Mesenchymal stem cell (in vitro differentiated cells and primary cell): ENCODE data around the gene ULK4.

Source experiments
- DNase-seq: peaks from one replicate; pipeline ENCODE4 v3.0.0-alpha.2; 2013
- H2AFZ ChIP-seq: one replicate; pipeline ENCODE4 v1.6.1; 2013; ENCODE audit warnings: low read depth, mild to moderate bottlenecking, control low read depth, inconsistent platforms, low read length, moderate library complexity
- H2AK5ac ChIP-seq: 2 replicates; pipeline ENCODE4 v1.6.1; 2013; ENCODE audit warnings: low read length, moderate library complexity, mild to moderate bottlenecking, inconsistent platforms; ENCODE audit not compliant: severe bottlenecking
- H2BK120ac ChIP-seq: one replicate; pipeline ENCODE4 v1.6.1; 2013; ENCODE audit warnings: low read depth, mild to moderate bottlenecking, inconsistent platforms, low read length, moderate library complexity
- H2BK12ac ChIP-seq, 2 experiments: one replicate each; pipeline ENCODE4 v1.6.1; 2013; ENCODE audit warnings: inconsistent platforms in 2 of 2, low read length in 2 of 2, mild to moderate bottlenecking in 2 of 2, moderate library complexity in 2 of 2, control low read depth in 1 of 2
- H2BK15ac ChIP-seq: one replicate; pipeline ENCODE4 v1.6.1; 2013; ENCODE audit warnings: mild to moderate bottlenecking, low read depth, inconsistent platforms; ENCODE audit not compliant: poor library complexity, severe bottlenecking
- H2BK5ac ChIP-seq: 2 replicates; pipeline ENCODE4 v1.6.1; 2013; ENCODE audit warnings: low read depth, mild to moderate bottlenecking, low read length, control low read depth, inconsistent platforms; ENCODE audit not compliant: poor library complexity, severe bottlenecking
- H3K14ac ChIP-seq, 2 experiments: one replicate each; pipeline ENCODE4 v1.6.1; 2013; ENCODE audit warnings: inconsistent platforms in 2 of 2, low read length in 2 of 2, control low read depth in 1 of 2, mild to moderate bottlenecking in 1 of 2, moderate library complexity in 1 of 2
- H3K18ac ChIP-seq, 2 experiments: one replicate each; pipeline ENCODE4 v1.6.1; 2013; ENCODE audit warnings: inconsistent platforms in 2 of 2, low read length in 2 of 2, control low read depth in 1 of 2, low read depth in 1 of 2, mild to moderate bottlenecking in 1 of 2
- H3K23ac ChIP-seq, 2 experiments: one replicate each; pipeline ENCODE4 v1.6.1; 2013; ENCODE audit warnings: inconsistent platforms in 2 of 2, low read length in 2 of 2, mild to moderate bottlenecking in 2 of 2, moderate library complexity in 2 of 2, control low read depth in 1 of 2
- H3K27ac ChIP-seq: 2 replicates; pipeline ENCODE4 v1.5.1; 2013; ENCODE audit warnings: mild to moderate bottlenecking, moderate library complexity, low read length, control low read depth, inconsistent platforms; ENCODE audit not compliant: poor library complexity, severe bottlenecking
- H3K27me3 ChIP-seq, 2 experiments: 2 replicates each; pipeline versions ENCODE4 v1.6.1 to v1.7.0; 2013; ENCODE audit warnings: low read length in 2 of 2, mild to moderate bottlenecking in 2 of 2, moderate library complexity in 2 of 2, control low read depth in 1 of 2, inconsistent platforms in 1 of 2; ENCODE audit not compliant: control insufficient read depth in 1 of 2, insufficient read depth in 1 of 2
- H3K36me3 ChIP-seq, 2 experiments: 2 replicates each; pipeline versions ENCODE4 v1.6.1 to v1.7.0; 2013; ENCODE audit warnings: low read length in 2 of 2, control low read depth in 1 of 2, inconsistent platforms in 1 of 2, low read depth in 1 of 2, mild to moderate bottlenecking in 1 of 2; ENCODE audit not compliant: insufficient read depth in 2 of 2, control insufficient read depth in 1 of 2
- H3K4ac ChIP-seq, 2 experiments: one replicate each; pipeline ENCODE4 v1.6.1; 2013; ENCODE audit warnings: inconsistent platforms in 2 of 2, low read length in 2 of 2, mild to moderate bottlenecking in 2 of 2, moderate library complexity in 2 of 2, control low read depth in 1 of 2, low read depth in 1 of 2
- H3K4me1 ChIP-seq: 2 replicates; pipeline ENCODE4 v1.6.1; 2013; ENCODE audit warnings: low read depth, low read length, control low read depth; ENCODE audit not compliant: control insufficient read depth, insufficient read depth
- H3K4me2 ChIP-seq: 2 replicates; pipeline ENCODE4 v1.6.1; 2013; ENCODE audit warnings: low read length, mild to moderate bottlenecking, inconsistent platforms; ENCODE audit not compliant: poor library complexity, severe bottlenecking
- H3K4me3 ChIP-seq, 2 experiments: 2 replicates each; pipeline versions ENCODE4 v1.5.1 to v1.7.0; 2013; ENCODE audit warnings: low read length in 2 of 2, mild to moderate bottlenecking in 2 of 2, control low read depth in 1 of 2, low read depth in 1 of 2; ENCODE audit not compliant: insufficient read depth in 1 of 2
- H3K79me1 ChIP-seq: replicated peaks from 2 replicates; pipeline ENCODE4 v1.6.1; 2013; ENCODE audit warnings: mild to moderate bottlenecking, control low read depth, low read length, inconsistent platforms; ENCODE audit not compliant: poor library complexity, severe bottlenecking
- H3K9ac ChIP-seq: 2 replicates; pipeline ENCODE4 v1.7.0; 2013; ENCODE audit warnings: mild to moderate bottlenecking, low read length, moderate library complexity
- H3K9me3 ChIP-seq: 2 replicates; pipeline ENCODE4 v1.7.0; 2013; ENCODE audit warnings: mild to moderate bottlenecking, low read length; ENCODE audit not compliant: control insufficient read depth
- H4K8ac ChIP-seq: one replicate; pipeline ENCODE4 v1.6.1; 2013; ENCODE audit warnings: inconsistent platforms, mild to moderate bottlenecking, low read length, moderate library complexity
- H4K91ac ChIP-seq: one replicate; pipeline ENCODE4 v1.6.1; 2013; ENCODE audit warnings: mild to moderate bottlenecking, low read length, inconsistent platforms
- WGBS: methylation state at CpG from one replicate; pipeline ENCODE4 v1.1.7; 2013; ENCODE audit warnings: mixed read lengths; 5-methylcytosine and 5-hydroxymethylcytosine counted together

Gene ULK4

GRCh38 chr3:41660510-41660909 is 301.4 kb downstream of the ULK4 start:
- no peaks in the 10 kb centered on the region for H3K27me3 ChIP-seq
- no peak overlapping the region for H3K18ac ChIP-seq
- no peak overlapping the region for H4K91ac ChIP-seq
- H2AFZ ChIP-seq, result no peak overlapping the region
- no CpG with 5 or more reads among the region's 1 CpG for whole genome bisulfite sequencing
- no peak overlapping the region for H2BK5ac ChIP-seq
- peaks cover 0 to 3% of the 10 kb centered on the region in 2 experiments for H3K36me3 ChIP-seq
- no peak overlapping the region for H2BK120ac ChIP-seq
- H3K9me3 ChIP-seq, result peaks cover 6% of the 10 kb centered on the region
- no peak overlapping the region for H3K4me2 ChIP-seq
- no peak overlapping the region for H3K9ac ChIP-seq
- no peak overlapping the region for H2BK15ac ChIP-seq
- H3K14ac ChIP-seq, result no peak overlapping the region
- no peak overlapping the region for H2BK12ac ChIP-seq
- no peak overlapping the region for H3K23ac ChIP-seq
- no peak overlapping the region for H3K4me3 ChIP-seq
- no peak for DNase-seq
- no peak overlapping the region for H2AK5ac ChIP-seq
- H3K4me1 ChIP-seq, result no peaks in the 10 kb centered on the region
- no peak overlapping the region for H3K4ac ChIP-seq
- H3K79me1 ChIP-seq, result no peaks in the 10 kb centered on the region
- no peak overlapping the region for H3K27ac ChIP-seq
- no peak overlapping the region for H4K8ac ChIP-seq

GRCh38 chr3:41653571-41654239 is 308.2 kb downstream of the ULK4 start:
- no peak overlapping the region for H2BK120ac ChIP-seq
- no peak for DNase-seq
- H3K18ac ChIP-seq, result no peak overlapping the region

GRCh38 chr3:41652931-41653330 is 309.0 kb downstream of the ULK4 start:
- Histone ChIP-seq H3K79me1 (no peaks in the 10 kb centered on the region), H3K4me2 (no peak overlapping the region), H3K4me3 (no peak overlapping the region), H2BK15ac (no peak overlapping the region), H3K36me3 (peaks cover 0 to 2% of the 10 kb centered on the region in 2 experiments), H2BK12ac (no peak overlapping the region), H3K9ac (no peak overlapping the region), H2AFZ (no peak overlapping the region), H4K8ac (no peak overlapping the region), H3K23ac (no peak overlapping the region), H2BK120ac (no peak overlapping the region), H3K4me1 (peaks cover 4% of the 10 kb centered on the region), H2BK5ac (no peak overlapping the region), H3K4ac (no peak overlapping the region), H4K91ac (no peak overlapping the region), H3K27ac (peak overlapping the region; percentile 8), H2AK5ac (no peak overlapping the region), H3K14ac (no peak overlapping the region), H3K9me3 (no peaks in the 10 kb centered on the region), H3K27me3 (no peaks in the 10 kb centered on the region), H3K18ac (no peak overlapping the region)
- WGBS, result 81% methylated on average over 3 of the region's 3 CpGs
- DNase-seq, result no peak

More at GRCh38 chr3:41653571-41654239, 308.2 kb downstream of the ULK4 start:
- Histone ChIP-seq H3K27ac (no peak overlapping the region), H3K36me3 (peaks cover 0 to 2% of the 10 kb centered on the region in 2 experiments), H3K14ac (no peak overlapping the region), H3K4me2 (no peak overlapping the region), H2BK5ac (no peak overlapping the region), H2AFZ (no peak overlapping the region), H4K91ac (no peak overlapping the region), H3K4ac (no peak overlapping the region), H3K79me1 (no peaks in the 10 kb centered on the region), H4K8ac (no peak overlapping the region), H2AK5ac (no peak overlapping the region), H3K4me1 (peaks cover 4% of the 10 kb centered on the region), H3K23ac (no peak overlapping the region), H3K9ac (no peak overlapping the region), H2BK12ac (no peak overlapping the region), H3K4me3 (no peak overlapping the region), H3K27me3 (no peaks in the 10 kb centered on the region), H2BK15ac (no peak overlapping the region), H3K9me3 (no peaks in the 10 kb centered on the region)
- WGBS, result 27% methylated on average over 2 of the region's 2 CpGs

GRCh38 chr3:41652506-41652905 is 309.4 kb downstream of the ULK4 start:
- H3K27ac ChIP-seq, result no peak overlapping the region
- no peaks in the 10 kb centered on the region for H3K27me3 ChIP-seq
- H3K9me3 ChIP-seq, result no peaks in the 10 kb centered on the region
- no peak overlapping the region for H3K23ac ChIP-seq
- no peak overlapping the region for H2AK5ac ChIP-seq
- H2BK12ac ChIP-seq, result no peak overlapping the region
- H3K36me3 ChIP-seq, result peaks cover 0 to 2% of the 10 kb centered on the region in 2 experiments
- H3K4ac ChIP-seq, result no peak overlapping the region
- no peak overlapping the region for H3K4me2 ChIP-seq
- no peaks in the 10 kb centered on the region for H3K79me1 ChIP-seq
- H3K4me1 ChIP-seq, result peaks cover 4% of the 10 kb centered on the region
- no peak overlapping the region for H2BK5ac ChIP-seq
- WGBS, result 97% methylated on average over 3 of the region's 4 CpGs
- no peak overlapping the region for H3K9ac ChIP-seq
- H4K91ac ChIP-seq, result no peak overlapping the region
- no peak overlapping the region for H2AFZ ChIP-seq
- H2BK120ac ChIP-seq, result no peak overlapping the region
- no peak overlapping the region for H3K4me3 ChIP-seq
- no peak for DNase-seq
- H3K18ac ChIP-seq, result no peak overlapping the region
- H2BK15ac ChIP-seq, result no peak overlapping the region
- H3K14ac ChIP-seq, result no peak overlapping the region
- no peak overlapping the region for H4K8ac ChIP-seq
